NCI-H524 (cell line): ENCODE measurements around the gene CYREN.
"Not testable (repeated sequence)": the region's sequence is repeated elsewhere in the genome, so short reads cannot be mapped to it uniquely, and the experiment has no call there.

Source experiments
- DNase-seq, 2 experiments: peaks; one replicate each; lab custom pipeline; 2025; lab: John Stamatoyannopoulos, UW

The CYREN gene, protein sequence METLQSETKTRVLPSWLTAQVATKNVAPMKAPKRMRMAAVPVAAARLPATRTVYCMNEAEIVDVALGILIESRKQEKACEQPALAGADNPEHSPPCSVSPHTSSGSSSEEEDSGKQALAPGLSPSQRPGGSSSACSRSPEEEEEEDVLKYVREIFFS

DNA sequence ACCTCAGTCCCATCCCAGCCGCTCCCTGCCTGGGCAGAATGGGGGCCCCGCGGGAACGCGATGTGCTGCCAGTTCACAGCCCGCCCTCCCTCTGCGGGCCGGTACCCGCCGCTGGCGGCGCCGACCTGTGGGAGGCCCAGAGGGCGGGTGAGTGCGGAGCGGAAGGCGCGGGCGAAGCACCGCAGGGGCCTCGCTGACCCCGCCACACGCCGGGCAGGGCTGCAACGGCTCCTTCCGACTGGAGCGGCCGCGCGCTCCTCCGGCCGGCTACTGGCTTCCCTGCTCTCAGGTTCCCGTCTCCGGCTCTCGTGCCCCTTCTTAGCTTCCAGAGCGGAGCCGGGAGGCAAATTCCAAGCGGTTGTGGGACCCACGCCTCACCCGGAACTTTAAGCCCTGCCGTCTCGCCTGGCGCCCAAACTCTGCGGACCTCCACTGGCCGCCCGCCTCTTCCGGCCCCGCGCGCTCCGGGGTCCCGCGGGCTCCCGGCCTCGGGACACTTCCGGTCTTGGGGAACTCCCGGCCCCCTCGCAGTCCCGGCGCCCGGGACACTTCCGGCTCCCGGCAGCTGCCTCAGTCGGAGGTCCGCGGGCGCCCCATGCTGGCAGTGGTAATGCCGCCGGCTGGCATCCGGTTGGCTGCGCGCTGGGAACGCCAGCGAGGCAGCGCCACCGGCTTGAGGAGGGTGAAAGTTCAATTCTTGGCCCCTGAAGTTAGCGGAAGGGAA is at the start of gene CYREN:
Gene CYREN, minus strand, starts transcription at position 434 of the 724 bp plus-strand sequence. CDS start 1,785 bp downstream, outside the sequence.
- peak; percentile 89 to 96 for DNase-seq

DNA sequence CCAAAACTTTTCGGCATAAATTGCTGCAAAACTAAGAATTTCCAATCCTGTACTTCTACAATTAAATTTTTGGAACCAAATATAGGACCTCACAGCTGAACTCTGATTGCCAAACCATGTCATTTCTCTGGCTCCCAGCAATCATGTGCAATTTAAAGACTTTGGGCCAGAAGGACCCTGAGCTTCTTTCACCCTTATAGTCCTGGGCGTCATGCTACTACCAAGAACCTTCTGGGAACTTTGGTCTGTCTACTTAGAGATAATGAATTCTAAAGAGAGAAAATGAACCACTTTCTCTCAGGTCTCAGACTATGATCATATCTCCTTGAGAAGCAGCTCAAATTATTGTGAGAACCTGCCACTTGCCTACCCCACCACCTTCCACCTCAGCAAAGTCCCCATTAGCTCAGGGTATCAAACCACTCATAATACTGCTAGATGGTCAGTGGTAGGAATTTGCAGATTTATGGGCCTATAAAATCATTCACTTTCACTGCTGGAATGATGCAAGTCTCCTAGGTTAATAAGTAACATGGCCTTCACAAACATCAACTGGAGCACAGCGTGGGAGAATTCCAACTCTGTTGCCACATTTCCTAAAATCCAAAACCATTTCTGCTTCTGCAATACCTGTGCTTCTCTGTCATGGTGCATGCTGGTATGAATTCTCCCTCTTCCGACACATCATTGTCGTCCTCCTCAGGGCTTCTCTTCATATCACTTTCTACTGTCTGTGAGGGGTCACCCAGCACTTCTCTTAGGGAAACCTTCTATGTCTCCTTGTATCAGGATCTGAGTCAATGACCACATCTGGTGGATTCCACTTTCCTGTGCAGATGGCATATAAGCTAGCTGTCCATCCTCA is 47.4 kb upstream of the CYREN start:
- DNase-seq: no peak

DNA sequence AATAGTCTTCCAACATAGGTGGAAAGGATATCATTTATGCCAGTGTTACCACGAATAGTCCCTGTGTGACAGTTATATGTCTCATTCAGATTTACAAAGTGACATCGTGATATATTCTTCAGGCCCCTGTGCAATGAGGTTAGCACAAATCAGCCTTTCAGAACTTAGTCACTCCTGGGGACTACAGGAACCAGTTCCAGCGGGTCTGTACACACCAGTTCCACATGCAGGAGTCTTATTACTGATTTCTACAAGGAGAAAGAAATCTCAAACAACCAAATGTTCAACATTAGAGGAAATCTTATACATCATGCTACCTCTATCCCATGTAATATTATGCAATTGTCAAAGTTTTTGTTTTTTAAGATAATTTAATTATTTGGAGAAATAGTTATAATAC is 45.2 kb upstream of the CYREN start:
- DNase-seq: no peak

DNA sequence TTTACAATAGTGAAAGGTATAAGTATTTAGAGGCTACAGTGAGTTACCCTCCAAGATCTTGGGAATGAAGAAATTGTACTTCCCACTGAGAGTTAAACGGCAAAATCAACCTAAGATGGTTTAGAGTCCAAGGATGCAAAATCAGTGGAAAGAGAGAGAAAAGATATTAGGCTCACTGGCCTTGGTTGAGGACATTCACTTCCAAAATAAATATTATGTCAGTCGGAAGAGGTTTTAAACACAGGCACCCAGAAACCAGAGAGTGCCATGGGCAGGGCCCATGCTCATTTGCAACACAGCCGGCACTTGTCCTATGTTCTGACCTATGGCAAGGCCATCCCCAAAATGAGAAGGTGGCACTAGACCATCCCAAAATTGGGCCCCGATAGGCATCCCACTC is 44.7 kb upstream of the CYREN start:
- DNase-seq: no peak

DNA sequence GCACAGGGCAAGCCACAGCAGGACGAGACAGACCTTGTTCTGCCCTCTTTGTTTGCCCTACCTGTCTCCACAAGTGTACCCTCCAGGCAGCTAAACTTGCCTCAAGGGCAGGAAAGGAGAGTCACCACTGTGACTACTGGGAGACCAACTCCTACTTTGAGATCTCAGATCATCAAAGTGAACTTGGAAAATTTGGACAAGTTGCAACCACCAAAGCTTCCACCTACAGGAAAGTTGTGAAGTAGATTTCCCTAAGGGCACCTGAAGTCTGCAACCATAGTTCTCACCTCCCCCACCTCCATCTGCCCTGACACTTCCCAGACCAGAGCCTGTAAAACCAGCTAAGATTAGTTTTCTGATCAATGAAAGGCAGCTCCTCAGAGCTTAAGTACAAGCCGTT is 43.3 kb upstream of the CYREN start:
- DNase-seq: no peak

DNA sequence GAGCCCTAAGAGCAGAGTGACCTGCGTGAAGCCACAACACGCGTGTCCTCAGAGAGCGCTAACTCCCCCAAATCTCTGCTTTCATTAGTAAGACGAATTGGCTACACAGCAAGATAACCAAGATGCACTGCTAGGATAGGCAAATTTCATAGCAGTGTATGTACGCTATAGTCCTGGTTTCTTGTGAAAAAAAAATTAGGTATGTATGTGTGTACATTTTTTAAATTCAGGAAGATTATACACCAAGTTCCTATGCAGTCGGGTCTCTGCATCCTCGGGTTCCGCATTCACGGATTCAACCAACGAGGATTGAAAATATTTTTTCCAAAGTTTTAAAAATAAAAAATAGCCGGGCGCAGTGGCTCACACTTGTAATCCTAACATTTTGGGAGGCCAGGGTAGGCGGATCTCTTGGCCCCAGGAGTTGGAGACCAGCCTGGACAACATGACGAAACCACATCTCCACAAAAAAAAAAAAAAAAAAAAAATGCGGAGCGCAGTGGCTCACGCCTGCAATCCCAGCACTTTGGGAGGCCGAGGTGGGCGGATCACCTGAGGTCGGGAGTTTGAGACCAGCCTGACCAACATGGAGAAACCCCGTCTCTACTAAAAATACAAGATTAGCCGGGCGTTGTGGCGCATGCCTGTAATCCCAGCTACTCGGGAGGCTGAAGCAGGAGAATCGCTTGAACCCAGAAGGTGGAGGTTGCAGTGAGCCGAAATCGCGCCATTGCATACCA is 41.6 kb upstream of the CYREN start:
- not testable (repeated sequence) for DNase-seq

DNA sequence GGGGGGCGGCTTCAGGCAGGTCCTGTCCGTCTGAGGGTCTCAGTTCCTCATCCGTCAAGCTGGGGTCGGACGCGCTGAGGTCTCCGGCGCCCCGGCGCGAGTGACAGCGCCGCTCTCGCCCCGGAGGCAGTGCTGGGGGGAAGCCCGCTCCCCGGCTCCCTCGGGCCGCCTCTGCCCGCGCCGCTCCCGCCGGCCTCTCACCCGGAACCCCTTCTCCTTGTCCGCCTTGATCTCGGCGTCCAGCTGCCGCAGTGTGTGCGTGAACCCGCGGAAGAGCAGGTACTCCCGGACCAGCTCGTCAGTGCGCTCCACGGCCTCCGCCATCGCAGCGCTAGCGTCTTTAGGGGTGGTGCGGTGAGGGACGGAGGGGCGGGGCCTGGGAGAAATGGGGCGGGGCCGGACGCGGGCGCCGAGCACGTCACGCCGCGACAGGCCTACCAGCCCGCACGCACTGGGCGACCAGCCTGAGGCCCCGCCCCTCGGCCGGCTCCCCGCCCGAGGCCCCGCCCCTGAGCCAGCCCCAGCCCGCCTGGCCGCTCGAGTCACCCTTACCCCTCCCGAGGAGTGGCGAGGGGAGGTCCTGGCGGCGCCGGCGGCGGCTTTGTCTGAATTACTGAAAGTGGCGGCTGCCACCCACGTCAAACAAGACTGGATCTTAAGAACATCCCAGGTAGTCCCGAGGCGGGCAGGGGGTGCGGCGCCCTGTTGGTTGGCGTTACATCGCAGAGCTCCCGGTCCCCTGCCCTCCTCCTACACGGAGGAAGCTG is 40.9 kb upstream of the CYREN start, which contains the start of gene WDR91:
Gene WDR91, minus strand, starts transcription at position 348 of the 767 bp plus-strand sequence. Its CDS starts 24 bp downstream, at position 324.
- peak; percentile 86 to 90 for DNase-seq

DNA sequence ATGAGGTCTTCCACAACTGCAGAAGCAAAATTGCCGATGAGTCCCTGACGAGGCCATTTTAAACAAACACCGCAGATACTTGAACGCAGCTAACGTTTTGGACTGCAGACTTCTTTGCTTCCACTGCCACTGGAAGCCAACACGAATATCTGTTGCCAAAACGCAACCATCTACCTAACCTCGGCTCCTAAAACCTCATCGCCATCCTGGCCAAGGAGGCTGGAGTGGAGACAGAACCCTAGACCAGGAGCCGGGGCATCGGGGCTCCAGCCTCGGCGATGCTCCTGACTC is 40.3 kb upstream of the CYREN start:
- peak; percentile 27 to 39 for DNase-seq

DNA sequence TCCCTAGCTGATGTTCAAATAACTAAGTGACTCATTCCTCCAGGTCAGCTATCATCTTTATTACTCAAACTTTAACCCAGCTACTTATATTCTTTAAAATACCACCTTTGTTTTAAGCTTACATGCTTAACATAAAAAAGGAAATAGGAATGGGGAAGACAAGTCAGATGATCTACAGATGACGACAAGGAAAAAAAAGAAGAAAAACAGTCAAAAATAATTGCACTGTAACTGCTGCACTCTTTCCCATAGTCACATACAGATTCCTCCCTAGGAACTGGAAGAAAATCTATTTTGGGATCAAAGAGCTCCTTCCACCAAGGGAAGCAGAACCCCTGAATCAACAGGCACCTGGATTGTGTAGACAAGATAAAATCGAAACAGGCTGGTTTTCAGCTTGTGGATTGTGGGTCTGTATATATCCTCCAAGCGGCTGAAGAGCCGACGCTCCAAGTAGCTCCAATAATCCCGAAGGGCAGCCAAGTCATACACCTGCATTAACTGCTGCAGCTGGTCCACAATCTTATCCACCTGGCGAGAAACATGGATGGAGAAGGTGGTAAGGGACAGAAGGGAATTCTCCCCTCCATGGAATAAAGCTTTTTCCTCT is 38.8 kb upstream of the CYREN start:
- no peak for DNase-seq

DNA sequence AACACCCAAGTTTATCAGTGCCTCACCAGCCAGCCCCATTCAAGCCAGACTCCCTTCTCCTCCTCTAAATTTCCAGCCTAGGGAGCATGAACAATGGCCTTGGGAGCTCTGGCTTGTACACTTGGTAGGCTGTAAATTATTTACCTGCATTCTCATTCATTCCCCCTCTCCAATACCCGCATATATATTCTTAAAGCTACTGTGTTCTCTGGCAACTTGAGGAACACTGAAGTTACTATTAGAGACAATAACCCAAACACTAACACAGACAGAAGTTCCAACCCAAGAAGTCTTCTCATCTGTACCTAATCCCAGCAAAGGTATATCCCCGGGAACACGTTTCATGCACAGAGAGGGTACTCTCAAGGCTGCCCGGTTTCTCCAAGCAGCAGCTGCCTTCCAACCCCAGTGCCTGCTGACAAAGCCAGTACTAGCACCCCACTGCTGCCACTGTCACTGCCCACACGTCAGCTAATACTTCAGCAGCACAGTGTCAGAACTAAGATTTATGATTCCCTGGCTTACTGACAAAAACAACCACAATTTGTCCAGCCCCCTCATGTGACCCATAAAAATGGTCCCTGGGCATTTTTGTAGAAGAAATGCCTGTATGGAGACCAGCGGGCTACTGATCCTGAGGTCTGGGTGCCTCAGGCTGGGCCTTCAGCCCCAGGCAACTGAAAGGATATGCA is 37.7 kb upstream of the CYREN start:
- DNase-seq: no peak

DNA sequence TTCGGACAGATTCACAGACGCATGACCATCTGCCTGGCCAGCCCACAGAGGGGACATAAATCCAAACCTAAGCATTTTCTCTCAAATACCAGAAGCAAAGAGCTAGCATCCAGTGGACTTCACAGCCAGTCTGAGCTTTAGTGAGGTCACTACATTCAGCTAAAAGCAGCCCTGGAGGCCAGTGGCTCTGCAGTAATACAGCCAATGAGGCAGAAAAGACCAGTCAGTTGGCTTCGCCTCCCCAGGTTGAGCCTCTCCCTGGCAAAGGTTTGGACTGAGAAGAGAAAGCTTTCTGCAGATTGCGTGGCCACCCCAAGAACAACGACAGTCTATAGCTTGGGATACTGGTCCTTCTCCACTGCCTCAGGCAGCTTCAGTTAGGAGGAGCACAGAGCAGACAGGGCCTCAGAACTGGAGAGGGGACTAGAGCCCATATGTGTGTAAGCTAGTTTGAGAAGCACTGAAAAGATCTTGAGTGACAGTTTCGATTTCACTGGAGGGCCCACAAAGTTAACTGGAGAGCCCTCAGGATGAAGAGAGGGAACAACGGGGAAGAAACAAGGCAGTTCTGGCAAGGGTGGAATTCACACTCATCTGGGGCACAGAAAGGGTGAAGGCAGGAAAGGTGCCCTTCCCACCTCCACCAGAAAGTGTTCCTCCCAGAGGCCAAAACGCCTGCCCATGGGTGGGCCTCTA is 37.0 kb upstream of the CYREN start:
- DNase-seq: no peak

DNA sequence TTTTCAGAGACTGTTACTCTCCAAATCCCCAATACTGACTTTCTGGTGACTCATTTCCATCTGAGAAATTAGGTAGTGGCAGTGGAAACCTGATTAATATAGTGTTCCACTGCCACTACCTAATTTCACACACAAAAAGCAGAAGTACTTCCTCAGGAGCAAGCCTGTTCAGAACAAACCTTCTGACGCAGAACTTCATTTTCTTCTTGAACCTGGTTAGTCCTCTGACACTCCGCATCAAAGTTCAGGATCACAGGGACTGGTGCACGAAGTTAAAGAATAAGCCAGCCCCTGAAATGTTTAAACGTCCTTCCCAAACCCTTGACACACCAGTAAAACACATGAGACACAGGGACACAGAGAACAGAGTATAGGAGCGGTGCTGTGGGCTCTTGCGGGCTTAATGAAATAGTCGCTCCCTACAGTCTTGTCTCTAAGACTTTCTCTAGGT is 36.5 kb upstream of the CYREN start:
- DNase-seq: no peak

DNA sequence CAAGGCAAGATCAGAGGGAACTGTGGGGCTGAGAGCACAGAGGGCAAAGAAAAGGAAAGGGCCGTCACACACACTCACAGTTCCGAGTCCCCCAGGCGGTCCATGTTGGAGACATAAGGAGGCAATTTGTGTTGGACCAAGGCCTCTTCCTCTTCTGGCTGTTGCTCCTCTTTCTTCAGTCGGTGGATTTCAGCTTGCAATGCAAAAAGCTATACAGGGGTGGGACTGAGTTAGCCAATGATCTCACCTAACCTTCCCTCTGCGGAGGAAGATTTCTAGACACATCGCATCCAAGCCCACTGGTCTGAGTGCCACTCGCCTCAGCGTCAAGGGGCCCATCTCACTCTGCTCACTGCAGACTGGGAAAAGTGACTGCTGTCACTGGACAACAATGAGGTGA is 35.3 kb upstream of the CYREN start:
- DNase-seq: no peak

DNA sequence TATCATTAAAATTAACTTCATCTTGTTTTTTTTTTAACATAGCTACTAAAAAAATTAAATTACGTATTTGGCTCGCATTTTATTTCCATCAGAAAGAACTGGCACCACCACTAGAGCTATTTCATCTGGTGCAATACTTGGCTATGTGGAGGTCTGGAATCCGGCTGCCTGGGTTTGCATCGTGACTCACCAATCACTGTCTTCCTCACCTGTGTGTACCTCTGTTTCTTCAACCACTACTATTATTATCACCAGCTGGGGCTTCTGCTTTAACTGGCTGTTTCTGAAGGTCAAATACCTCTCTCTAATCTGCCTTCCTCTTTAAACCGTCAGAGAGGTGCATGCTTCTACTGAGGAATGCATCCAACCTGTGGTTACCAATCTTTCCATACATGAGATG is 34.4 kb upstream of the CYREN start:
- DNase-seq: no peak

DNA sequence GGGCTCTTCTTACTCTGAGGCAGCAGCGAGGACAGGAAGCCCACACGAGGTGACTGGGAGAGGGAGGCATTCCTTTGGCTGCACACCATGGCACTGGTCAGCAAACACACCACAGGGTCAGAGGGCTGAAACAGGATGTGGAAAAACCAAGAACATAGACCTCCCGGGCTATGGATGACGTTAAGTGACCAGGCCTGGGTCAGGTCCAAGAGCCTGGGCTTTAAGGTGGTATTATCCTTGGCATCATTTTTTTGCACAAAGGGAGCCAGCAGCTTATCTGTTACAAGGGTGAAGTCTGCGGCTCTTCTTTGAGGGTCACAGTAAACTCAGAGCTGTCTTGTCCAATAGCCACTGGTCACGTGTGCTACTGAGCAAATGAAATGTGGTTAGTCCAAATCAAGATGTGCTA is 33.8 kb upstream of the CYREN start:
- no peak for DNase-seq

DNA sequence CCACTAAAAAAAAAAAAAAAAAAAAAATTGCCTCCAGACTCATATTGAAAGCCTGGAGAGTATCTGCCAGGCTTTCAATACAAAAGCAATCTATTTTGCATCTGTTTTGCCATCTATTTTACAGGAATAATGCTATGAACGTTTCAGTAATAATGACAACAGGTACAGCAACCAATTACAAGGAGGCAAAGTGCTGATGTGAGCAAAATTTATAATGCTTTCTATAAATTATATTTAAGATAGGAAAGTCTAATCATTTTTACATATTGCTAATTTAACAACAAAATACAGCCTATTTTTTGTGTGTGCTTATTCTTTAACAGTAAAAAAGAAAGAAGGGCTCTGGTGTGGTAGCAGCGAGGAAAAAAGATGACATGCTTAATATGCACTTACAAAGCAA is 30.8 kb upstream of the CYREN start:
- DNase-seq: no peak

DNA sequence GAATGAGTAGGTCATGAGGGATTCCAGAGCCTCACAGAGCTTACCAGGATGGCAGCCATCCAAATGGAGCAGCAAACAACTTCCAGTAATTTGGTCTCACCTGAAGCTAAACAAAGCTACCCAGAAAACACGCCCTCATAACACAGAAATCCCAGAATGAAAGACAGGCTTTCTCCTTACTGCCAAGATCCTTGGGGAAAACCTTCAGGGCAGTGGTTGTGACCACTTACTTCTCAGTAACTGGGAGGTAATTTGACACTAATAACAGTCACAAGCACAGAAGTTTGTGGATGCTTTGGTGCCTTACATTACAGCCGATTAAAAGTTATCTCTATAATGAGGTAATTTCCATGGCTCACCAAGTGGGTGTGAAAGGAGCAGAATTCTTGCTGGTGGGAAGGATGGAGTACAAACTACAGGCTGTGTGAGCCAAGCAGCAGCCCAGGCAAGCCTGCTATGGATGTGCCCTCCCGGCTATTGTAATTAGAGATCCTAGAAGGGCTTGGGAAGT is 30.4 kb upstream of the CYREN start:
- no peak for DNase-seq

DNA sequence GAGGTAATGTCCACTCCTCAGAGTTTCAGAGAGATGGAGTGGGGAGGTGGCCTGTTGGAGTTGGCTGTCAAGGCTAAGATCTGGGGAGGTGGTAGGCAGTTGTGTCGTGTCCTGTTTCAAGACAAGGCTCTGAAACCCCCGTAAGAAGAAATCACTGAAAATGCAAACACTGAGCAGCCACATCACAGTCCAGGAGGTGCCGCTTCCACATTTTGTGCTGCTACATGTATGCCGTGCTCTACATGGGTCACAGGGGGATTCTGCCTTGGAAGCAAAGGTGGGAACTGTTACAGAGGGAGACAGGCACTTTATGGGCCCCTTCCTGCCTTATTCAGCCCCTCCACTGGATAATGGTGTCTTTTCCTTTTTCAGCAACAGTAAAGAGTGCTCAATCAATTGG is 28.9 kb upstream of the CYREN start:
- no peak for DNase-seq

DNA sequence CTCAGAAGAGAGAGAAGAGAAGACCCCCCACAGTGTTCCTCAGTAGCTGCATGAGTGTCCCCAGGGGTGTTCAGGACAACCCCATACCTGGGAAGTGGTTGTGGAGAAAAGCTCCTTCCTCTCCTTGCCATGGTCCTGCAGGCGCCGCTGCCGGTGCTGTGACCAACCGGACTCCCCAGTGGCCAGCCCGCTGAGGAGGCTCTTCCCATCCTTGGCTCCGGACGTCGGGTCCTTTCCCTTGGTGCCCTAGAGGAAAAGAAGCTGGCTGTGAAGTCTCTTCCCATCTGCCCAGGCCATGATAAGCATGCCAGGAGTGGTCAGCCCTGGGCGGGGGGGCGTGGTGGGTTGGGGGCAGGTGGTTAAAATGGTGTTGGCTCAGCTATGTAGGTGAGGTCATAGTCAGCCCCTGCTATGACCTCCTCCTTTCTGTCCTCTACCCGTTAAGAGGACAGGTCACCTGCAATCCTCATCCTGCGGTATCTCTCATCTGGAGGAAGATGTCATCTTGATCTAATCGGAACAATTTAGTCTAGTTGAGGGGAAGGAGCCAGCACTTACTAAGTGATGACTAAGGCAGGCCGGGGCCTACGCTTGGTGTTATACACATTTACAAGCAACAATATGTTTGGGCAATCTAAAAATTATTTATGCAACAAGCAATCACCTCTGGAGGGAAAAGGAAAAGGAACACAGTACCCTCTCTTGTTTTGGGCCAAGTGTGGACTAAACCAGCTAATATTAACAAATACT is 27.6 kb upstream of the CYREN start:
- no peak for DNase-seq
